NCI-H128 (cell line): Measurements from ENCODE around the gene TFDP1.
"Not testable (repeated sequence)": the region's sequence is repeated elsewhere in the genome, so short reads cannot be mapped to it uniquely, and the experiment has no call there.

Experiments used
- DNase-seq: peaks from one replicate; lab custom pipeline; 2025; ENCODE audit not compliant: unreplicated experiment; lab: John Stamatoyannopoulos, UW

Gene TFDP1

DNA sequence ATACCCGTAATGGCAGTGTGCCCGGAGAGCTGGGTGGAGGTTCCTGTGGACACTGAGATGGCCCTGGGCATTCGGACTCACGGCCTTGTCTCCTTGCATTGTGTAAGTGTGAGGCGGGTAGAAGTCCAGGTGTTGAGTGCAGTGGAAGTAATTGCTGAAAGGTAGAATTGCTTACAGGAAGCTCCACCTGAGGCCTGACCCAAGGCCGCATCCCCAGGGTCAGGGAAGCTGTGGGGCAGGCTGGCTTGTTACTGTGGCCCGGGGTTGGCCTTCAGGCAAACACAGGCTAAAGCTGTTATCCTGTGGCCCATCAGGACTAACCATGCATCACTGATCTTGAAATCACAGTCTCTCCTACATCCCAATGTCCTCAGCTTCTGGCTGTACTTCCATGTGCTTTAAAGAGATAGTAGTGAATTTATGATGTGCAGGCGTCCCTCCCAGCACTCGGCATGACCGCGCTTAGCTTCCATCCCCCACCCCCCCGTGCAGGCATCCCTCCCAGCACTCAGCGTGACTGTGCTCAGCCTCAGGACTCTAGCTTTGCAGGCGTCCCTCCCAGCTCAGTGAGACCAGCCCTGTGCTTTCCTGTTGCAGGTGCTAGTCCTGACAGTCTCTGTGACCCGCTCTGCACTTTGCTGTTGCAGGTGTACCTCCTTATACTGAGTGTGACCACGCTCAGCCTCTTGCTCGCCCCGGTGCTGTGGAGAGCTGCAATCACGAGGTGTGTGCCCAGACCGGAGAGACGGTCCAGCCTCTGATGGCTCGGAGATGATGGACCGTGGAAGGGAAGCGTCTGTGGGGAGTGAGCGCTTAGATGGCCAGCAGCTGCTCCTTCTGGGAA lies 35.6 kb upstream of the TFDP1 start:
- DNase-seq = no peak

DNA sequence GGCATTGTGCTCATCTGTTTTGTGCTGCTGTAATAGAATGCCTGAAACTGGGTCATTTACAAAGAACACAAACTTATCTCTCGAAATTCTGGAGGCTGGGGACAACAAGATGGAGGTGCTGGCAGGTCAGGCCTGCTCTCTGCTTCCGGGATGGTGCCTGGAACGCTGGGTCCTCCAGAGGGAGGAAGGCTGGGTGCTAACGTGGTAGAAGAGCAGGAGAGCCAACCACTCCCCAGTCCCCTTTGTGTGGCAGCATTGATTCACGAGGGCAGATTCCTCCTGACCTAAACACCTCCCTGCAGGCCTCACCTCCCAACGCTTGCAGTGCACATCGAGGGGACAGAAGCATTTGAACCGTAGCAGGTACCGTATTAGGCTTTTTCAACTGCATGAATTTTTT lies 34.1 kb upstream of the TFDP1 start:
- DNase-seq = no peak

DNA sequence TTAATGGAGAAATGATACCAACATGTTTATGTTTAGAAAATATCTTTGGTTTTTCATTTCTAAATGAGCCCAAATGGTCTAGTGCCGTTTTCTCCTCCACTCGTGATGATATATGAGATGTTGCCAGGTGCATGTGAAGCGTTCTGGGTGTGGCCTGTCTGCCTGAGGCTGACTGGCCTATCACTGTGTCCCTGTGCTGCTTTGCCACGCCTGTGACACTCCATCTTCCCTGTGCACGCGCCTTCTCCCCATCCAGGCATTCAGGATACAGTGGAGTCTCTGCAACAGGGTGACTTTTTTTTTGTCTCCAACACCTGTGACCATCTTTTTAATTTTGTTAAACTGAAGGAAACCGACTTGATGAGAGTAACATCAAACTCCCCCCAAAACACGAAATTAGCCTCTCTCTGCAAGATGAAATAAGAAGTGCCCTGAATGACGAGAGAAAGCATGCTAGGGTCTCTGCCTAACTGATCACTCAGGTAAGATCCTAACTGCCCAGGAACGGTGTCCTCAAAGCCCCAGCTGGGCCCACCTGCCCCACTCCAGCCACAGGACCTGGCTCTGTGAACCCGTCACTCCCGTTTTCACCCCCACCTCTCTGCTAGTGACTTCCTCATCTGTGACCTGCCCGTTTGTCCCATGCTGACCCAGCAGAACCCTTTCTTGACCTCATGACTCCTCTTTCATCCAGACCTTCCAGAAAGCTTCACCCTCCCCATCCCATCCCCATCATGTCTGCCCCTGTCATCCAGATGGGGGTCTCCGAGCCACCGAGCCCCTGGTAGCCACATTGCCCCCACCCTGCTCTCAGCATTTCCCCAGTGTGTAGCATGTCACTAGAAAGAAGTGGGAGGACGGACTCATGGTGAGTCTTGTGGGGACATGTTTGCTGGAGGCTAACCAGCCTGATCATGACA lies 33.2 kb upstream of the TFDP1 start:
- DNase-seq = peak; percentile 36

DNA sequence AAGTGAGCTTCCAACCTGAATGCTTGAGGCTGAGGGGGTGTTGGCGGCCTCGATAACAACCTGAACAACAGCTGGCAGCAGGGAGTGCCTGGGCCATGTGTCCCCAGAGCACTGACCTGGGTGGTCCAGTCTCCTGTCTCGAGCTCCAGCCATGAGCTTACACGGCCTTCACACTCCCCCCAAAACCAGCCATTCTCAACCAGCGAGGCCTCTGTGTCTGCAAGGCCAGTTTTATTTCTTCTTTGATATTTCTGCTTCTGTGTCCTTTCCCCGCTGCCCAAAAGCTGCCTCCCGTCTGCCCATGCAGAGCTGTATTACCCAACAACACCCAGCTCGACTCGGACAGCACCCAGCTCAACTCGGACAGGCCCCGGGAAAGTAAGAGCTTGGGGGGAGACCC lies 32.5 kb upstream of the TFDP1 start:
- DNase-seq = no peak

DNA sequence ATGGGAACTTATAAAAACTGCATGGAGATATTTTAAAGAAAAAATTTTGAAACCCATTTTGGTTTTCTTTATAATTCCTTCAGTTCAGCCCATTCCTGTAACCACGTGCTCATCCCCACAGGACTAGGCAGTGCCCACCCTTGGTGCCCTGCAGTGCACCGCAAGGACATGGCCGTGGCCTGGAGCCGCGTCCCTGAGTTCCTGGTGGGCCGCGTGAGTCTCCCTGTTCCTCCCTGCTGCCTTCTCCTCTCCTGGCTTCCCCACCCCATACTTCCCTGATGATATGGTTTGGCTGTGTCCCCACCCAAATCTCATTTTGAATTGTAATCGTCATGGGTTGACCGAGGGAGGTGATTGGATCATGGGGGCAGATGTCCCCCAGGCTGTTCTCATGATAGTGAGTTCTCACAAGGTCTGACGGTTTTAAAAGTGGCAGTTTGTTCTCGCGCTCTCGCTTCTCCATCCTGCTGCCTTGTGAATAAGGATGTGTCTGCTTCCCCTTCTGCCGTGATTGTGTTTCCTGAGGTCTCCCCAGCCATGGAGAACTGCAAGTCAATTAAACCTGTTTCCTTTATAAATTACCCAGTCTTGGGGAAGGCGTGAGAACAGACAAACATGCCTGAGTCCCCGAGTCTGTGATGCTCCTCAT lies 31.6 kb upstream of the TFDP1 start:
- no peak for DNase-seq

DNA sequence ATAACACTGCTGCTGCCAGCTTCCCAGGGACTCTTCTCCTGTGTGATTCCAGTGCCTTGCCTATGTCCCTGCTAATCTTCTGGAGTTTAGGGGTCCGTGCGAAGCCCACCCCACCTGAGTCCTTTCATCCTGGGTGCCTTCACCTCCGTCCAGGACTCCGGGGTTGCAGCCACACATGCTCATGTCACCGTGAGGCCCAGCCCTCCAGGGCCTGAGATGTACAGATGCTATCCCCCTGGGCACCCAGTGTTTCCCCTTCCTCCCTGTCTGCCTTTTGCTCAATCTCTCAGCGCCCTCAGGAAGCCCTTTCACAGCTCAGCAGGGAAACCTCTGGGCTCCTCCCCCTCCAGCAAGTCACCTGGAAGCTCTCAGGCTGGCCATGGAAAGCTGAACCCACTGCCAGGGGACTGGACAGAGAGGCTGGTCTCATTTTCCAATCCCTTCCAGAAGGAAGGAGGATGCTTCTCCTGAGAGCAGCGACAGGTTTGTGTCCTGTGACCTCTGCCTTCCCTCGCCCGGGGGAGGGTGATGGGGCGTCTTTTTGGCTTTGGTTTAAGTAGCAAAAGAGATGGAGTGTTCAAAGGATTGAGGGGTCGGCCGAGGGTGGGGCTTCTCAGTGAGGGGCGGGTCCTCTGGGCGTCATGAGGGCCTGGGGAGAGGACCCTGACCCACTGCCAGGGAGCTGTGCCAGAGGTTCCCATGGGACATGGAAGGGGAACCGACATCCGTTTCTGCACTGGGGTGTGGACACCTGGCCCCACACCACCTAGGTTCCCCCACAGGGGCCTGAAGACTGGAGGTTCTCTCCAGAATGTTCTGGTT lies 30.8 kb upstream of the TFDP1 start:
- DNase-seq = no peak

DNA sequence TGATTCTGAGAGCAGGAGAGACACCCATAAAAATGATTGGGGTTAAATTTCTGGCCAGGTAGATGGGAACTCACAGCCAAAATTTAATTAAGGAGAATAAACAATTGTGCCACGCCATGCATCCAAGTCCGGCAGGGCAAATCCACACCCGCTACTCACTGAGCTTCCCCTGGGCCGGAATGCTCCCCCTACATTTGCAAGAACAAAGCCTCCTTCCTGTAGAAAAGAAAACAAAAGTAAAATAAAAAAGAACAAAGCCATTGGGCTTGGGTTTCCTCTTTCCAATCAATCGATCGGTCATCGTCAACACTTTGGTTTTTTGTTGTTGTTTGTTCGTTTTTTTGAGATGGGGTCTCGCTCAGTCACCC lies 30.2 kb upstream of the TFDP1 start:
- DNase-seq = no peak

DNA sequence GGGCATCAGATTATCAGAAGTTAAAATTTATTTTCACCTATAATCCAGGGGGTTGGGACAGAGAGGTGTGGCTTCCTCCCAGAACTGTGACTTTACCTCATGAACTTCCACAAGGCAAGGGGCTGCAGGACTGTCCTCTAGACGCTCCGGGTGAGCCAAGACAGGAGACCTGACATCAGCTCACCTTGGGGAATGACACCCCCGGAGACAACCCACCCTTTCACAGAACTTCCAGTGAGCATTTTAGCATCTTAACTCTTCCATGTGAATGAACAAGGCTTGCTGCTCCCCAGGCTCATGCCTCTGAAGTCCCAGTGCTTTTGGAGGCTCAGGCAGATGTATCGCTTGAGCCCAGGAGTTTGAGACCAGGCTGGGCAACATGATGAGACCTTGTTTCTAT lies 29.4 kb upstream of the TFDP1 start:
- no peak for DNase-seq

DNA sequence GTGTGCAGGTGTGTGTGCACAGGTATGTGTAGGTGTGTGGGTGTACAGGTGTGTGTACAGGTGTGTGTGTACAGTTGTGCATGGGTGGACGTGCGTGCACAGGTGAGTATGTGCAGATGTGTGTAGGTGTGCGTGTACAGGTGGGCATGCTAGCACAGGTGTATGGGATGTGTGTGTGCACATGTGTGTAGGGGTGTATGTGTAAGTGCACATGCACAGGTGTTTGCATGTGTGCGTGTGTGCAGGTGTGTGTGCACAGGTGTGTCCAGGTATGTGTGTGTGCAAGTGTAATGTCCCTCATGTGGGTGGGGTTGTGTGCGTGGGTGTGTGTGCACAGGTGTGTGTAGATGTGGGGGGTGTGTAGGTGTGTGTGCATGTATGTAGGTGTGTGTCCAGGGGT lies 27.5 kb upstream of the TFDP1 start:
- no peak for DNase-seq

DNA sequence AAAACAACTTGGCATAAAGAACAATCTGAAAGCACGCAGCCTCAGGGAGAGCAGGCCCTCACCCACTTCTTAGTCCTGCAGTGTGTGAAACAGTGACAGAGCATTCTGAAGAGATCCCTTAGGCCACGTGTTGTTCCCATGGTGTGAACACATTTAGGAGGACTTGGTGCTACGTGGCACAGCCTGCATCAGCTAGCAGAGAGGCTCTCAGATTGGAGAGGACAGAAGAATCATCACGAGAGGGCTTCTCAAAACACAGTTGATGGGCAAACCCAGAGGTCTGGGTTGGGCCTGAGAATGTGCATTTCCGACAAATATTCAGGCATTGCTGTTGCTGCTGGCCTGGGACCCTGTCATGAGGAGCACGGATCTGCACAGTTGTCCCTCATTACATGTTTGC lies 26.1 kb upstream of the TFDP1 start:
- DNase-seq = no peak

DNA sequence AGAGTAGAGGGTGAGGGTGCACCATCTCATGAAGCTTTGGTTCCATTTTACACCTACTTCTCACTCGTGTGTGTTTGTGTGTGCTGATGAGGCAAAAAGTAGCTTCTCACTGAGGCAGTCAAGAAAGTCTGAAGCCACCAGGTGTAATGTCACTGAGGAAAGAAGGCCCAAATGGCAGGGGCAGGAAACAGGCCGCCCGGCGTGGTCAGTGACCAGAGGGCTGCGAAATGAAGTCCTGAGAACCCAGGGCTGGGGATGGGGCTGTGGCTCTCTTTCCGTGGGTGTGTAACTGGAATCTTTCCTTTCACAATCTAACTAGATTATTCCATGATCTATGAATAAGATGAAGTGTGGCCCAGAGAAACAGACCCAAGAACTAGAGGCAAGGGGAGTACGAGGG lies 25.5 kb upstream of the TFDP1 start:
- no peak for DNase-seq

DNA sequence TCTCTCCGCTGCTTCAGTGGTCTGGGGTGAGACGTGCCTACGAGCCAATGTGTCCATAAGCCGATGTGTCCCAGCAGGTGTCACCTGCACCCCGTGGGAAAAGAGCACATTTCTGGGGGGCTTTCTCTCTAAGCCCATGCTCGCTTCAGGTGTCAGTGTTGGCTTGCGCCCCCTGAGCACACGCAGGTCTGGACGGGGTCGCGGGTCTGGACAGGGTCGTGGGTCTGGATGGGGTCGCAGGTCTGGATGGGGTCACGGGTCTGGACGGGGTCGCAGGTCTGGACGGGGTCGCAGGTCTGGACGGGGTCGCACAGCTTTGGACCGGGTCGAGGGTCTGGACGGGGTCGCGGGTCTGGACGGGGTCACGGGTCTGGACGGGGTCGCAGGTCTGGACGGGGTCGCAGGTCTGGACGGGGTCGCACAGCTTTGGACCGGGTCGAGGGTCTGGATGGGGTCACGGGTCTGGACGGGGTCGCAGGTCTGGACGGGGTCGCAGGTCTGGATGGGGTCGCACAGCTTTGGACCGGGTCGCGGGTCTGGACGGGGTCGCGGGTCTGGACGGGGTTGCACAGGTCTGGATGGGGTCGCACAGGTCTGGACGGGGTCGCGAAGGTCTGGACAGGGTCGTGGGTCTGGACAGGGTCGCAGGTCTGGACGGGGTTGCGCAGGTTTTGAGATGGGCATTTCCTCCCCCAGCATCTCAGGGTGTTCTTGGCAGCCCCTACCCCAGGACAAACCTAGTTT lies 24.5 kb upstream of the TFDP1 start:
- DNase-seq = no peak

DNA sequence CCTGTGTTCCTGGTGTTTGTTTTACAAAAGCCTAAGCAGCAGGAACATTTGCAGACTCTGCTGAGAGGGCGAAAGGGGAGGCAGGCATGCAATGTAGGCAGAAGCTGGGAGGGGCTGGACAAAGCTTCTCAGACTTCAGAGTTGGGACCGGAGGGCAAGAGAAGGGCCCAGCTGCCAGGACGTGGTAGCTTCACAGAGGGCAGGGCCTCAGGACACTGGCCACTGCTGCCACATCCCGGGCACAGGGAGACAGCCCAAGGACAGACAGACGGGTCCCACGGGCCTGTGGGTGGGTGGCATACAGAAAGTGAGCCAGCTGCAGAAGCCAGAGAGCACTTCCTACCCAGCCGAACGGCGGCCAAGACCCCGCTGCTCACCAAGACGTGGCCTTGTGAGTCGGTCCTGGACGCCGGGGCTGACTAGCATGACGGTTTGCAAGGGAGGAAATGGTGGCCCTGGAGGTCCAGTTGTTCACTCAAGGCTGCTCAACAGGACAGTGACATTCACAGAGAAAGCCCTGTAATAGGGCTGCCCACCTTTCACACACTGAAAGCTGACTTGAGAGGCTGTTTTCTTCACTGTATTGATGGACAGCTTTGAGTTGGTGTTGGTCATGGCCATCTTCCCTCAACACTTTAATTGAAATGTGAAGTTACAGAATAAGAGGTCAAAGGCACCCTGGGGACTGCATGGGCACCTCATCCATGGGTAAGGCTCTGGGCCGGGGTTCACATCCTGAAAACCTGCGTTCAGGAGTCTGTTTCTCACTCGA lies 23.7 kb upstream of the TFDP1 start:
- no peak for DNase-seq

DNA sequence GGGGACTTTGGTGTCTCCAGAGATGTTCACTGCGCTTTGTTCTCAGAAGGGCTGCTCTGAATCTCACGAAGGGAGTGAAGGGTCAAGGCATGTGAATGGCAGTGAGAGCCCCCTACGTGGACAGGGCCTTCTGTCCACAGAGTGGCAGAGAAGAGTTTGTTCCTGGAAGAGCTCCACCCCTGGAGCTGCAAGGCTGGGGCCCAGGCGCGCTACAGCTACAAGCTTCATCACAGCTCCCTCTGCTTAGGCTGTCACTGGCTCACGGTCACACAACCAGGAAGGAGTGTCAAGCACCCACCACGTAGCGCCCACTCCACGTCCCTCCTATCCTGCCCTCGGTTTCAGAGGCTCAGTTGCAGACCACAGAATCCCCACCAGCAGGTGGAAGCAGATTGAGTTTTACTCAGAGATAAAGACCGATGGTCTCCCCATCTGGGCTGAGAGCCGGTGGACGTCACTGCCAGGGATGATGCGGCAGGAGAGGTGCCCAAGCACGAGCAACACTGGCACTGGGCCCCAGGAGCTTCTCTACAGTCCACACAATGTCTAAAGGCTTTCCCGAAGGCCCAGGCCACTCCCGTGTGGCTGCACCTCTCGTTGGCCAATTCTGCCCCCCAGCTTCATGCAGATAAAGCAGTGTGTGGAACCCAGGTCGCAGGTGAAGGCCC lies 23.0 kb upstream of the TFDP1 start:
- no peak for DNase-seq

DNA sequence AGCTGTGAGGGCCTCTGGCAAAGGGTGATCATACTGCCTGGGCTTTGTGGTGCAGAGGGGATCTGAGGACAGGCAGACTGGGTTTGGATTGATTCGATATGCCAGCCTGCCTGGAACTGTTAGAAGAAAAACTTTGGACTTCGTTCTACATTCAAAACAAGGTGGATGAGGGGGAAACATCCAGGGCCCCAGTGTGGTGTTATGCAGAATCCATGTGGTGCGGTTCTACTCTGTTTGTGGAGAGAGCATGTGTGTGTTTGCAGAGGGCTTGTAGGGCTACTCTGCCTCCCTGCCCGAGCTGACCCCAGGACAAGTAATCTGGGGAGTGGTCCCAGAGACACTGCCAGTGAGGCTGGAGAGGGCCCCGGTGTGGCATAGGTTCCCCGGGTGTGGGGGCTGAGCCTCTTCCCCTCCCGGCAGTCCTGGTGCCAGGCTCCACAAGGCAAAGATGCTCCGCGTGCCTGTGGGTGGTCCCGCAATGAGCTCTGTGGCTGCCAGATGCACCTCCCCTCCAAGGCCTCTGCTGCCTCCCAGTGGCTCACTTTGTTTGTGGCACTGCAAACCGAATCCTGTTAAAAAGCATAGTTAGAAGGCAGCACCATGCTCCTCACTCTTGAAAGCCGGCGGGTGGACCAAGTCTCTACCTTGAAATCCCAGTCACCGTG lies 22.3 kb upstream of the TFDP1 start:
- DNase-seq = peak; percentile 42

DNA sequence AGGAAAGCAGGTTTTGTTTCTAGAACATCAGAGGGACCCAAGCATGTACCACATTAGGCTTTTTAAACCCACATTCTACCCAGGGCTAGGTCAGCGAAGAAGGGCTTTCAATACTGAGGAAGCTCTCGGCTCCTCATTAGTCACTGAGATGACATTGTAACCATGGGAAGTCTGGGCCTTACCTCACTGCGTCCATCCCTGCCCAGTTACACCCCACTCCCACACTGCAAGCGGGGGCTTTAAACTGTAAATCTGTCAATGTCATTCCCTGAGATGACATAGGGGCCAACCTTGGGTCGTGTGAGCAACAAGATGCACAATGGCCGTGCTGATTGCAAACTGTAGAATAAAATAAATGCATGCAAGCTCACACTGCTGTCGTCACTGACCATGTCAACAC lies 21.7 kb upstream of the TFDP1 start:
- no peak for DNase-seq

DNA sequence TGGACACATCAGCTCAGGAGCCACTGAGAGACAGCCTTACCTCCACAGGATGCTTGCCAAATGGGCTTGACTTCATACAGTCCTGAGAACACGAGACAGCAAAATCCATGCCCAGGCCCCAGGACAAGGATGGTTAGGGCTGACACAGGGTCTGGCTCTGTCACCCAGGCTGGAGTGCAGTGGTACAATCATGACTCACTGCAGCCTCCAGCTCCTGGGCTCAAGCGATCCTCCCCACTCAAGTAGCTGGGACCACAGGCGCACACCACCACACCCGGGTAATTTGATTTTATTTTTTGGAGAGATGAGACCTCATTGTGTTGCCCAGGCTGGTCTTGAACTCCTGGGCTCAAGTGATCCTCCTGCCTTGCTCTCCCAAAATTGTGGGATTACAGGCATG lies 21.0 kb upstream of the TFDP1 start:
- not testable (repeated sequence) for DNase-seq

DNA sequence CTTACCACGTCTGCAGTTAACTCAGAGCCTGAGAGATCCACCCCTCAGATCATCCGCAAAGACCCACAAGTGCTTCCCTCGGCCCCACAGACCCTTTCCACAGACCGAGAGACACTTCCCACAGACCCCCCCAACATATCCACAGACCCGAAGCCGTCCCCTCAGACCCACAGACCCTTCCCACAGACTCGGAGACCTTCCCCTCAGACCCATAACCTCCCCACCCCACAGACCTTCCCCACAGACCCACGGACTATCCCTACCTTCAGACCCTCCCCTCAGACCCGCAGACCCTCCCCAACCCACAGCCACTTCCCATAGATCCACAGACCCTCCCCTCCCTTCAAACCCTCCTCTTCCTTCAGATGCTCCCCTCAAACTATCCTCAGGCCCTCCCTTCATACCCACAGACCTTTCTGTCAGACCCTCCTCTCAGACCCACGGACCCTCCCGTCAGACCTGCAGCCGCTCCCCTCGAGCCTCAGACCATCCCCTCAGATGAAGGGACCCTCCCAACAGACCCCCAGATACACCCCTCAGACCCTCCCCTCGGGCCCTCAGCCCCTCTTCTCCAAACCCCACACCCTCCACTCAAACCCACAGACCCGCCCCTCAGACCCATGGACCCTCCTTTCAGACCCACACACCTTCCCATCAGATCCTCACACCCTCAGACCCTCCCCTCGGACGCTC lies 20.1 kb upstream of the TFDP1 start:
- no peak for DNase-seq
